IPS-20b (cell line): ENCODE results near the gene C11orf21.
"Not testable (repeated sequence)": the region's sequence is repeated elsewhere in the genome, so short reads cannot be mapped to it uniquely, and the experiment has no call there.

Experiments
- H3K27ac ChIP-seq: one replicate; pipeline ENCODE4 v1.5.1; 2013; ENCODE audit warnings: low read length
- H3K27me3 ChIP-seq: 2 replicates; pipeline ENCODE4 v1.6.1; 2013; ENCODE audit warnings: mild to moderate bottlenecking, low read length, inconsistent platforms; ENCODE audit not compliant: insufficient read depth
- H3K36me3 ChIP-seq: 2 replicates; pipeline ENCODE4 v1.6.1; 2013; ENCODE audit warnings: low read depth, mild to moderate bottlenecking, inconsistent platforms, low read length, moderate library complexity; ENCODE audit not compliant: insufficient read depth
- H3K4me1 ChIP-seq: 2 replicates; pipeline ENCODE4 v1.6.1; 2013; ENCODE audit warnings: mild to moderate bottlenecking, control low read depth, inconsistent platforms, low read length, moderate library complexity; ENCODE audit not compliant: insufficient read depth
- H3K4me3 ChIP-seq: 2 replicates; pipeline ENCODE4 v1.5.1; 2013; ENCODE audit warnings: mild to moderate bottlenecking, low read length, inconsistent platforms
- H3K9ac ChIP-seq: 2 replicates; pipeline ENCODE4 v1.6.1; 2013; ENCODE audit warnings: low read depth, mild to moderate bottlenecking, inconsistent platforms, low read length, moderate library complexity
- H3K9me3 ChIP-seq: 2 replicates; pipeline ENCODE4 v1.6.1; 2013; ENCODE audit warnings: mild to moderate bottlenecking, low read depth, low read length, inconsistent platforms; ENCODE audit not compliant: insufficient read depth

C11orf21 gene

GRCh38 chr11:2301631-2302305 lies at the start of gene C11orf21, which contains the start of gene TSPAN32:
C11orf21 (minus strand) TSS chr11:2301918; CDS start chr11:2301808, 110 bp downstream.
TSPAN32 (plus strand) TSS chr11:2302013; CDS start chr11:2302150, 137 bp downstream.
- Histone ChIP-seq H3K4me3 (no peak within 1 kb of the TSS), H3K9me3 (no peaks in the 10 kb centered on the region), H3K27ac (no peak within 1 kb of the TSS), H3K36me3 (no peaks in the 10 kb centered on the region), H3K27me3 (no peaks in the 10 kb centered on the region), H3K9ac (no peak within 1 kb of the TSS), H3K4me1 (no peaks in the 10 kb centered on the region)

- Histone ChIP-seq H3K9ac (no peak overlapping the region), H3K4me1 (no peaks in the 10 kb centered on the region), H3K27ac (no peak overlapping the region), H3K9me3 (peaks cover 23% of the 10 kb centered on the region), H3K27me3 (no peaks in the 10 kb centered on the region), H3K4me3 (no peak overlapping the region; the same call in 1 of the 2 replicates), H3K36me3 (no peaks in the 10 kb centered on the region)
Measured at GRCh38 chr11:2348986-2349385, 47.3 kb upstream of the C11orf21 start.

- Histone ChIP-seq H3K27me3 (no peaks in the 10 kb centered on the region), H3K4me1 (no peaks in the 10 kb centered on the region), H3K9me3 (peaks cover 23% of the 10 kb centered on the region), H3K27ac (no peak overlapping the region), H3K36me3 (no peaks in the 10 kb centered on the region), H3K4me3 (no peak overlapping the region), H3K9ac (no peak overlapping the region)
Measured at GRCh38 chr11:2347308-2347830, 45.7 kb upstream of the C11orf21 start.

GRCh38 chr11:2346586-2347307 lies 45.0 kb upstream of the C11orf21 start:
- no peaks in the 10 kb centered on the region for H3K36me3 ChIP-seq
- peaks cover 23% of the 10 kb centered on the region for H3K9me3 ChIP-seq
- H3K9ac ChIP-seq = no peak overlapping the region
- H3K27ac ChIP-seq = no peak overlapping the region
- no peaks in the 10 kb centered on the region for H3K4me1 ChIP-seq
- no peaks in the 10 kb centered on the region for H3K27me3 ChIP-seq
- H3K4me3 ChIP-seq = no peak overlapping the region

DNA sequence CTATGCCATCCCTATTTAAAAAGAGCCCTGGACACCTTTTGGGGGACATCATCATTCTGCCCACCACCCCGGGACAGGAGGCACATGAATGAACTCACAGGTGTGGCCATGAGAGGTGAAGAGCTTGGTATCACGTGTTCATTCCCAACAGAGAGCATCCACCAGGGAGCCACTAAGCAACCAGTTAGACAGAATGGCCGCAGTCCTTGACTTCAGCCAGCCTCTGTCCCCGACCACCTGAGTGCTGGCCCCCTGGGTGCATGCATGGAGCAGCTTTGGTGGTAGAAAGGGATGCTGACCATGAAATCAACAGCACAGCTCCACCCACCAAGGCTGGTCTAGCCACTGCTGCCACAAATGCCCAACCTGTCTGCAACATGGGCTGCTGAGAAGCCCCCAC lies 44.3 kb upstream of the C11orf21 start:
- Histone ChIP-seq H3K4me3 (no peak overlapping the region), H3K9ac (no peak overlapping the region)

GRCh38 chr11:2345050-2345449 lies 43.3 kb upstream of the C11orf21 start:
- Histone ChIP-seq H3K9ac (no peak overlapping the region), H3K4me1 (no peaks in the 10 kb centered on the region), H3K9me3 (peaks cover 23% of the 10 kb centered on the region), H3K27ac (no peak overlapping the region), H3K4me3 (no peak overlapping the region), H3K36me3 (no peaks in the 10 kb centered on the region), H3K27me3 (no peaks in the 10 kb centered on the region)

More for the DNA sequence above, 44.3 kb upstream of the C11orf21 start:
- peaks cover 23% of the 10 kb centered on the region for H3K9me3 ChIP-seq
- no peaks in the 10 kb centered on the region for H3K4me1 ChIP-seq
- H3K27me3 ChIP-seq = no peaks in the 10 kb centered on the region
- H3K27ac ChIP-seq = no peak overlapping the region
- no peaks in the 10 kb centered on the region for H3K36me3 ChIP-seq

GRCh38 chr11:2343502-2343901 lies 41.8 kb upstream of the C11orf21 start:
- Histone ChIP-seq H3K27ac (no peak overlapping the region), H3K36me3 (no peaks in the 10 kb centered on the region), H3K9ac (no peak overlapping the region), H3K9me3 (peaks cover 11% of the 10 kb centered on the region), H3K4me1 (no peaks in the 10 kb centered on the region), H3K27me3 (no peaks in the 10 kb centered on the region), H3K4me3 (no peak overlapping the region)

- H3K4me1 ChIP-seq = no peaks in the 10 kb centered on the region
- H3K4me3 ChIP-seq = no peak overlapping the region
- no peaks in the 10 kb centered on the region for H3K27me3 ChIP-seq
- H3K9me3 ChIP-seq = peaks cover 8% of the 10 kb centered on the region
- no peak overlapping the region for H3K27ac ChIP-seq
- H3K36me3 ChIP-seq = no peaks in the 10 kb centered on the region
- no peak overlapping the region for H3K9ac ChIP-seq
Measured at GRCh38 chr11:2342981-2343380, 41.3 kb upstream of the C11orf21 start.

GRCh38 chr11:2342557-2342956 lies 40.8 kb upstream of the C11orf21 start:
- Histone ChIP-seq H3K4me3 (no peak overlapping the region), H3K9ac (no peak overlapping the region), H3K36me3 (no peaks in the 10 kb centered on the region), H3K9me3 (peaks cover 6% of the 10 kb centered on the region), H3K27ac (no peak overlapping the region), H3K27me3 (no peaks in the 10 kb centered on the region), H3K4me1 (no peaks in the 10 kb centered on the region)

DNA sequence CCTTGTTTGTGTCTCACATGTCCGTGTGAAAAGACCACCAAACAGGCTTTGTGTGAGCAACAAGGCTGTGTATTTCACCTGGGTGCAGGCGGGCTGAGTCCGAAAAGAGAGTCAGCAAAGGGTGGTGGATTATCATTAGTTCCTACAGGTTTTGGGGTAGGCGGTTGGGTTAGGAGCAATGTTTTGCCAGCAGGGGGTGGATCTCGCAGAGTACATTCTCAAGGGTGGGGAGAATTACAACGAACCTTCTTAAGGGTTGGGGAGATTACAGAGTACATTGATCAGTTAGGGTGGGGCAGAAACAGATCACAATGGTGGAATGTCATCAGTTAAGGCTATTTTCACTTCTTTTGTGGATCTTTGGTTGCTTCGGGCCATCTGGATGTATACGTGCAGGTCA lies 37.0 kb upstream of the C11orf21 start:
- not testable (repeated sequence) for H3K4me1 ChIP-seq, H3K9me3 ChIP-seq, H3K36me3 ChIP-seq, H3K9ac ChIP-seq, H3K4me3 ChIP-seq, H3K27ac ChIP-seq, H3K27me3 ChIP-seq

- H3K4me3 ChIP-seq, H3K27ac ChIP-seq, H3K4me1 ChIP-seq, H3K9me3 ChIP-seq, H3K36me3 ChIP-seq, H3K9ac ChIP-seq, H3K27me3 ChIP-seq: not testable (repeated sequence)
Measured at GRCh38 chr11:2335286-2335685, 33.6 kb upstream of the C11orf21 start.
